Thymus (tissue), 11 donors: ENCODE results near the gene ZBBX. TPM values are rescaled to one million over a fixed set of nuclear protein-coding genes. Genes with fewer than 3 reads are reported as not detected.

ENCODE experiments used
- DNase-seq, 9 donors: peaks; one replicate each; pipeline ENCODE4 v3.0.0-alpha.2; 2013; ENCODE audit warnings: low spot score in 9 of 9, low read depth in 6 of 9, missing footprints in 1 of 9
- H3K27ac ChIP-seq, 2 donors: one replicate each; pipeline ENCODE4 v1.5.1; 2013; ENCODE audit warnings: control low read depth in 1 of 2, low read depth in 1 of 2, low read length in 1 of 2, mild to moderate bottlenecking in 1 of 2, moderate library complexity in 1 of 2
- H3K27me3 ChIP-seq, 2 donors: one replicate each; pipeline ENCODE4 v1.5.1; 2013; ENCODE audit warnings: low read length in 1 of 2; ENCODE audit not compliant: control insufficient read depth in 2 of 2, insufficient read depth in 1 of 2
- H3K36me3 ChIP-seq, 2 donors: one replicate each; pipeline ENCODE4 v1.5.1; 2013; ENCODE audit warnings: low read length in 1 of 2, mild to moderate bottlenecking in 1 of 2, moderate library complexity in 1 of 2; ENCODE audit not compliant: control insufficient read depth in 2 of 2, insufficient read depth in 2 of 2
- H3K4me1 ChIP-seq, 2 donors: one replicate each; pipeline ENCODE4 v1.5.1; 2013; ENCODE audit warnings: low read length in 2 of 2; ENCODE audit not compliant: control insufficient read depth in 2 of 2, insufficient read depth in 2 of 2
- H3K4me3 ChIP-seq, 2 donors: one replicate each; pipeline ENCODE4 v1.5.1; 2013; ENCODE audit warnings: low read length in 2 of 2, control low read depth in 1 of 2, mild to moderate bottlenecking in 1 of 2
- H3K9me3 ChIP-seq, 2 donors: one replicate each; pipeline ENCODE4 v1.5.1; 2013; ENCODE audit warnings: low read length in 1 of 2, mild to moderate bottlenecking in 1 of 2; ENCODE audit not compliant: control insufficient read depth in 2 of 2, insufficient read depth in 1 of 2
- WGBS: extraction: QIAGEN DNeasy Blood & Tissue Kit; methylation state at CpG from one replicate; pipeline ENCODE4 v1.1.7; 2013; 5-methylcytosine and 5-hydroxymethylcytosine counted together
- polyA plus RNA-seq: library from polyadenylated mRNA; stranded (reverse); fragments of 200-250 nt; gene quantifications from one replicate; pipeline ENCODE4 v1.2.3, GENCODE V29; 2013
- total RNA-seq: library from RNA; stranded (reverse); fragments of 120-200 nt; gene quantifications from one replicate; pipeline ENCODE4 v1.2.4, GENCODE V29; 2013
- donor health status: healthy.

The ZBBX gene
- total and polyA plus RNA-seq, 2 donors, result 0.52 to 0.57 TPM

DNA sequence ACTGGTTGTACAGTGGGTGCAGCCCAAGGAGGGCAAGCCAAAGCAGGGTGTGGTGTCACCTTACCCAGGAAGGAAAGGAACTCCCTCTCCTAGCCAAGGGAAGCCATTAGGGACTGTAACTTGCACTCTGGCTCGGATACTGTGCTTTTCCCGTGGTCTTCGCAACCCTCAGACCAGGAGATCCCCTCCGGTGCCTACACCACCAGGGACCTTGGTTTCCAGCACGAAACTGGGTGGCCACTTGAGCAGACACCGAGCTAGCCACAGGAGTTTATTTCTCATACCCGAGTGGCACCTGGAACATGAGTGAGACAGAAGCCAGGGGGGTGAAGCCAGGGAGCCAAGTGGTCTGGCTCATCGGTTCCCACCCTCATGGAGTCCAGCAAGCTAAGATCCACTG, 90.7 kb downstream of the ZBBX start:
- no peaks in the 10 kb centered on the region for H3K36me3 ChIP-seq
- WGBS, result 93% methylated on average over 8 of the region's 8 CpGs
- H3K27ac ChIP-seq, result no peak overlapping the region
- H3K27me3 ChIP-seq, result no peaks in the 10 kb centered on the region
- H3K9me3 ChIP-seq, result peaks cover 0 to 4% of the 10 kb centered on the region in 2 donors
- H3K4me3 ChIP-seq, result no peak overlapping the region
- no peak for DNase-seq
- no peaks in the 10 kb centered on the region for H3K4me1 ChIP-seq

DNA sequence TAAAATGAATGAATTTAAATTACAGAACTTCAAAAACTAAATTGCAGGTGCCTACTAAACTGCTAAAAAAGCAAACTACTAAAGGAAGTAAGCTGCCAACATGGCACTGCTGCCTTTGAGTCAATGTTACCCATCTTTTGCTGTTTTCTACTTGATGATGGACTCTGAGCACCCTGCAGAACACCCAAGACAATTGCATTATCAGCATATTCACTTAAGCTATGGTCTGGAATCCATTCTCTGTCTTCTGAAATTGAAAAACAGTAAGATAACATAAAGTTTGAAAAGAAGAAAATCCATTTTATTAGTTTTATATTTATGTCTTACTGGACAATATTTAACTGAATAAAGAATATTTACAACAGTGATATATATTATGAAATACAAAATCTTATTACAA, 91.4 kb downstream of the ZBBX start:
- Histone ChIP-seq H3K27ac (no peak overlapping the region), H3K9me3 (peaks cover 0 to 4% of the 10 kb centered on the region in 2 donors), H3K4me1 (no peaks in the 10 kb centered on the region), H3K27me3 (no peaks in the 10 kb centered on the region), H3K36me3 (no peaks in the 10 kb centered on the region), H3K4me3 (no peak overlapping the region)
- no peak for DNase-seq

DNA sequence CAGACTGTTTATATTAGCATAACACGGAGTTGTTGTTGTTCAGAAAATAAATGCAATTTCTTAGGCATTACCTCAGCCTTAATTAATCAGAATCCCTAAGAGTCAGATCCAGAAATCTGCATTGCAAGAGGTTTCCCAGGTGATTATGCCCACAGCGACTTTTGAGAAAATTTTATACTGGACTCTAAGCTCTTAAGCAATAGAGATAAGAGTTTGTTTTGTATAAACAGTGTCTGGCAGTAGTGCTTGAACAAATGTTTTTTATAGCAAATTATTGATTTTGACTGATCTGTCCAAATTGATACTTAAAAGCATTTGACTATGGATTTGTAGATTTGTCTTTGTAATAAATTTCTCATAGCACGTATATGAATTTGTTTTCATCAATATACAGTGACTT, 92.8 kb downstream of the ZBBX start:
- Histone ChIP-seq H3K4me1 (no peaks in the 10 kb centered on the region), H3K4me3 (no peak overlapping the region), H3K27me3 (no peaks in the 10 kb centered on the region), H3K36me3 (no peaks in the 10 kb centered on the region), H3K27ac (no peak overlapping the region), H3K9me3 (peaks cover 0 to 4% of the 10 kb centered on the region in 2 donors)
- WGBS, result 90% methylated on average over 3 of the region's 3 CpGs
- DNase-seq, result no peak

DNA sequence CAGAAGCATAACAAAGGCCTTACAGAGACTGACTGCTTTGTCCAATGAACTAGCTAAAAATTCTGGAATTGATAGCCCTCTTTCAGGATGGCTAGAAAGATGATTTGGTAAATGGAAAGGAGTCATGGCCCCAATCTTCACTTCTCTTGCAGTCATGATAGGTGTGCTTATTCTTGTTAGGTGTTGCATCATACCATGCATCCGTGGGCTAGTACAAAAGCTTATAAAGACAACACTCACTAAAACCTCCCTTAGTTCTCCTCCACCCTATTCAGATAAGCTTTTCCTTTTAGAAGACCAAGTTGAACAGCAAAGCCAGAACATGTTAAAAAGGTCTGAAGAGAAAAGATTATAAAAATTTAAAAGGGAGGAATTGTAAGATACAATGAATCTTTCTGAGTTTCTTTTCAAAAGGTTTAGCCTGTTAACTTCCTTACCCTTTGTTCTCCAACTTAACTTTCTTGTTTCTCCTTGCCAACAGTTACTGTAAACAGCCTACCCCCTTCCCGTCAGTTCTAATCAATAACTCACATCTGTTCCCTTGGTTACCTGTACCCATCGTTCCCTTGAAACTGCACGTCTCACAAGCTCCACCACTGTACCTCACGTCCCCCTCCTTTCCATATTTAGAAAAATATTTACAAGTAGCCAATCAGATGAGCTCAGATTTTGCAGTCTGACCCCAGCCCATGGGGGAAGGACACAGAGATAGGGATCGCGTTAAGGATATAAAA, 105.8 kb downstream of the ZBBX start:
- WGBS, result 95% methylated on average over 7 of the region's 7 CpGs
- Histone ChIP-seq H3K9me3 (peaks cover 0 to 4% of the 10 kb centered on the region in 2 donors), H3K36me3 (no peaks in the 10 kb centered on the region), H3K4me1 (no peaks in the 10 kb centered on the region), H3K27ac (no peak overlapping the region), H3K27me3 (no peaks in the 10 kb centered on the region), H3K4me3 (no peak overlapping the region)
- no peak for DNase-seq

DNA sequence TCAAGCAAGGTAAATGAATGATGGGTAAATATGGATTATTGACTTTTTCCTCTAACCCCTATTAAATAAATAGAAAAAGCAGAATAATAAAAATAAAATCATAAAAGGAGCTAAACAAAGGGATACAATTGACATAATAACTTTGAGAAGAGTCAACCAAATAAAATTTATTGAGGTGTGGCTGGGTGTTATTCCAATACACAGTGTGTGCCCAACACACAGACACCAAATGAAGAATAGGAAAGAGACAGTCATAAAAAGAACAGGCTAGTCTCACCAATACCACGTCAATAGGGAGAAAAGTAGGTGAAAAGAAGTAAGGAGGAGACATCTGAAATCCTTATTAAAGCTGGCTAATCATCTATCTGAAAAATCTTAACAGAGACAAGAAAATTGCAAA, 127.1 kb downstream of the ZBBX start:
- DNase-seq, result no peak
- Histone ChIP-seq H3K4me3 (no peak overlapping the region), H3K9me3 (peaks cover 0 to 3% of the 10 kb centered on the region in 2 donors), H3K4me1 (no peaks in the 10 kb centered on the region), H3K36me3 (no peaks in the 10 kb centered on the region), H3K27ac (no peak overlapping the region), H3K27me3 (no peaks in the 10 kb centered on the region)
- 70% methylated on average over 1 of the region's 1 CpG for WGBS

DNA sequence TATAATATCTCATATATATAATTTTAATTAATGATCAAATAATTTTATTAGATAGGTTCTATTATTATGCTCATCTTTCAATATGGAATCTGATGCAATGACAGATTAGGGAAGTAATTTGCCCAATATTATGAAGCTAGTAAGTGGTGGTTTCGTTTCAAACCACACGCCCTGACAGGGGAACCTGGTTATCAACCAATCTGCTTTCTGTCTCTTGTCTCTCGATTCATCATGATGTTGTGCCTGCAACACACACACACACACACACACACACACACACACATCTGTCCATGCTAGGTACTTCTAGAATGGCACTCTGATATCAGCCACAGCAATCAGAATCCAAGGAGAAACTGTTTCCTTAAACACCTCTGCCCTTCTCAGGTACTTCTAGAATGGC, 128.4 kb downstream of the ZBBX start:
- H3K9me3 ChIP-seq, result peaks cover 0 to 3% of the 10 kb centered on the region in 2 donors
- H3K4me1 ChIP-seq, result no peaks in the 10 kb centered on the region
- H3K27me3 ChIP-seq, result no peaks in the 10 kb centered on the region
- no peaks in the 10 kb centered on the region for H3K36me3 ChIP-seq
- 84% methylated on average over 3 of the region's 3 CpGs for WGBS
- no peak overlapping the region for H3K4me3 ChIP-seq
- DNase-seq, result no peak
- no peak overlapping the region for H3K27ac ChIP-seq

DNA sequence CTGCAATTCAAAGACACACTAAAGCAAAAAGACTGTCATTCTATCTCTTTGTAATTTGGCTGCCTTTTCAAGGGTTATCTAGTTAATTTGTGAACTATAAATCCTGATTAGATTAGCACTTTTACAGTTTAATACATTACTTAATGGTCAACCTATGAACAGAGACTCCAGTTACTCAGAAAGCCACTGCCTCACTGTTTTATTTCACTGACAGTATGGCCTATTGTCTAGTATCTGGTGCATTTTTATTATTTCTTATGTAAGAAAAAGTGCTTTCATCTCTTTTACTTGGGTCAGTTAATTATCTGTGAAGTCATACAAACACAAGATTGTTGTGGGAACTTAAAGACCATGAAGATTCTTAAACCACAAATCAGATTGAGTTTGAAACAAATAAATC, 133.8 kb downstream of the ZBBX start:
- Histone ChIP-seq H3K27ac (no peak overlapping the region), H3K27me3 (no peaks in the 10 kb centered on the region), H3K36me3 (no peaks in the 10 kb centered on the region), H3K9me3 (peaks cover 0 to 3% of the 10 kb centered on the region in 2 donors), H3K4me3 (no peak overlapping the region), H3K4me1 (no peaks in the 10 kb centered on the region)
- DNase-seq, result no peak

DNA sequence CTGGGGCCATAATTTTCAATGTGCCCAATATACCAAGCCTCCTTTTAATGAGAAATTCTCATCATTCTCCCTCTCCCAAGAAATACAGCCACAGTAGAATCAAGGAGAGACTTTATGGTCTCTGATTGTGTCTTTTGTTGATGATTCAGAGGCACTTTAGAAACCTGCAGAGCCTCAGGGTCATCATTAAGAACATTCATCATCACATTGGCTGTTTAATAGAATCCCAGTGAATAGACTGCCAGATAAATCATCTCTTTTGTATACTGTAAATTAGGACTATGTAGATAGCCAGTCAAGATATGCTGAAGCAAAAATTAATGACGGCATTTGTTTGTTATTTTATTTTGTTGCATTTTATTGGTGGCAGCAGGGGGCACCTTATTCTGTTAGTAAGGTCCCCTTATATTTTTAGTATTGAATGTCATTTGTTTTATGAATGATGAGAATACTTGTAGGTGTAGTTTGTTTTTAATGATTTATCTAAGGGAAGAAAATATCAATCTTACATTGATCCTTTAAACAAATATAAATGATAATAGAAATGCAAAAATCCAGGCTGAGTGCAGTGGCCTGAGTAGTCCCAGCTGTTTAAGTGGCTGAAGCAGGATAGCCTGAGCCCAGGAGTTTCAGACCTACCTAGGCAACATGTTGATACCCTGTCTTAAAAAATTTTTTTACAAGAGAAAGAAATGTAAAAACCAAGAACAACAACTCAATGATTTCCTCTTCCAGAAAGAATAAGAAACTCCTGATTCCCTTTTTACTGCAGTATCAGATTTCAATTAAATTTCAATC, 138.8 kb downstream of the ZBBX start:
- Histone ChIP-seq H3K27me3 (no peaks in the 10 kb centered on the region), H3K27ac (no peak overlapping the region), H3K4me1 (no peaks in the 10 kb centered on the region), H3K36me3 (no peaks in the 10 kb centered on the region), H3K9me3 (no peaks in the 10 kb centered on the region), H3K4me3 (no peak overlapping the region)
- WGBS, result 96% methylated on average over 1 of the region's 1 CpG
- no peak for DNase-seq

DNA sequence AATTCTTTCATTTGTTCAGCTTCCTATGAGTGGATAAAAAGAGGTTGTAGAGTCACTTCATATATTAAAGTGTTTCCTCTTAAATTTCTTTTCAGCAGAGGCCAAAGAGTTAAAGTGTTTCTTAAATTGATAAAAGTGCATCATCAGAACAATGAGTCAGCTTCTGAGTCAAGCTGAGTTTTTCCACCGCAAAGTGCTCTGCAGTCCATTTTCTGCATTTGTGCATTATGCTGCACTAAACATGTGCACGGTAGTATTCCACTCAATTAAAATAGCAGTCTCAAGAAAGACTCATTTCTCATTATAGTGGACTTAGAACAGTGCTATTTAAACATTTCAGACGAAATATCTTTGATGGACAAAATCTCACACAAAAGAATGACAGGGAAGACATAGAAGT, 152.0 kb downstream of the ZBBX start:
- H3K9me3 ChIP-seq, result no peaks in the 10 kb centered on the region
- H3K27ac ChIP-seq, result no peak overlapping the region
- 31% methylated on average over 3 of the region's 3 CpGs for WGBS
- no peak for DNase-seq
- H3K36me3 ChIP-seq, result no peaks in the 10 kb centered on the region
- no peaks in the 10 kb centered on the region for H3K4me1 ChIP-seq
- no peaks in the 10 kb centered on the region for H3K27me3 ChIP-seq
- no peak overlapping the region for H3K4me3 ChIP-seq
